Mesothelial cell of epicardium (in vitro differentiated cells): ENCODE measurements around the gene TCF15. TPM values are rescaled to one million over a fixed set of nuclear protein-coding genes. Genes with fewer than 3 reads are reported as not detected.

Experiments used
- DNase-seq, 2 experiments: peaks; one replicate each; pipeline ENCODE4 v3.0.0; 2021; ENCODE audit warnings: low spot score in 2 of 2; ENCODE audit not compliant: unreplicated experiment in 2 of 2
- H3K27ac Mint-ChIP-seq: 2 replicates; pipeline ENCODE4 v1.8.0; 2021; ENCODE audit warnings: mixed read lengths
- H3K27me3 Mint-ChIP-seq: 2 replicates; pipeline ENCODE4 v1.8.0; 2021; ENCODE audit warnings: low read depth, mixed read lengths
- H3K36me3 Mint-ChIP-seq: 2 replicates; pipeline ENCODE4 v1.8.0; 2021; ENCODE audit warnings: mixed read lengths
- H3K4me1 Mint-ChIP-seq: 2 replicates; pipeline ENCODE4 v1.8.0; 2021; ENCODE audit warnings: mixed read lengths
- H3K4me3 Mint-ChIP-seq: 2 replicates; pipeline ENCODE4 v1.8.0; 2021; ENCODE audit warnings: mild to moderate bottlenecking, moderate library complexity, mixed read lengths
- H3K9me3 Mint-ChIP-seq: 2 replicates; pipeline ENCODE4 v1.8.0; 2021; ENCODE audit warnings: mixed read lengths
- total RNA-seq: library from RNA; stranded (reverse); gene quantifications from 3 replicates; pipeline ENCODE4 v1.2.1, GENCODE V29; 2021
- TF ChIP-seq, protein P1 (sequence below): fragments of 200-600 bp; sonication (generic); IDR thresholded peaks from one replicate; pipeline ENCODE4 v1.5.0; 2021; ENCODE audit warnings: antibody characterized with exemption; ENCODE audit not compliant: unreplicated experiment

TCF15 gene
- total RNA-seq, 1 donor from 2014 or later, result 0.74 TPM

DNA sequence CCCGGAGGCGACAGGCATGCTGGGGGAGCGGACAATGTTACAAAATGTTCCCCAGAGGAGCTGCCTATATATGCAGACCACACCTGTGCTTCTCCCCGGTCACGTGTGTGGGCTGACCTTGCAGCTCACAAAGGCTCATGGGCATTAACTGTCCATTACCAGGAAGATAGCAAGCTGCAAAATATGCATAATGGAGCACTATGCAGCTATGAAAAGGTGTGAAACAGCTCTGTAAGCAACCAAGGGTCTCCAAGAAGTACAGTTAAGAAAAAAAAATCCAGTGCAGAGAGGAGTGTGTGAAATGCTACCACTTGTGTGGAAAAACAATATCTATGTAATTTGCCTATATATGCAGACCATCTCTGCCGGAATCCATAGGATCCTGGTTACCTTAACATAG, 9.4 kb downstream of the TCF15 start:
- Mint-ChIP-seq H3K4me3 (no peak overlapping the region), H3K27me3 (peaks cover 4% of the 10 kb centered on the region), H3K9me3 (no peaks in the 10 kb centered on the region), H3K27ac (no peak overlapping the region), H3K4me1 (peaks cover 7% of the 10 kb centered on the region), H3K36me3 (no peaks in the 10 kb centered on the region)
- TF ChIP-seq, protein P1, sequence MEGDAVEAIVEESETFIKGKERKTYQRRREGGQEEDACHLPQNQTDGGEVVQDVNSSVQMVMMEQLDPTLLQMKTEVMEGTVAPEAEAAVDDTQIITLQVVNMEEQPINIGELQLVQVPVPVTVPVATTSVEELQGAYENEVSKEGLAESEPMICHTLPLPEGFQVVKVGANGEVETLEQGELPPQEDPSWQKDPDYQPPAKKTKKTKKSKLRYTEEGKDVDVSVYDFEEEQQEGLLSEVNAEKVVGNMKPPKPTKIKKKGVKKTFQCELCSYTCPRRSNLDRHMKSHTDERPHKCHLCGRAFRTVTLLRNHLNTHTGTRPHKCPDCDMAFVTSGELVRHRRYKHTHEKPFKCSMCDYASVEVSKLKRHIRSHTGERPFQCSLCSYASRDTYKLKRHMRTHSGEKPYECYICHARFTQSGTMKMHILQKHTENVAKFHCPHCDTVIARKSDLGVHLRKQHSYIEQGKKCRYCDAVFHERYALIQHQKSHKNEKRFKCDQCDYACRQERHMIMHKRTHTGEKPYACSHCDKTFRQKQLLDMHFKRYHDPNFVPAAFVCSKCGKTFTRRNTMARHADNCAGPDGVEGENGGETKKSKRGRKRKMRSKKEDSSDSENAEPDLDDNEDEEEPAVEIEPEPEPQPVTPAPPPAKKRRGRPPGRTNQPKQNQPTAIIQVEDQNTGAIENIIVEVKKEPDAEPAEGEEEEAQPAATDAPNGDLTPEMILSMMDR, result no peak
- no peak for DNase-seq

DNA sequence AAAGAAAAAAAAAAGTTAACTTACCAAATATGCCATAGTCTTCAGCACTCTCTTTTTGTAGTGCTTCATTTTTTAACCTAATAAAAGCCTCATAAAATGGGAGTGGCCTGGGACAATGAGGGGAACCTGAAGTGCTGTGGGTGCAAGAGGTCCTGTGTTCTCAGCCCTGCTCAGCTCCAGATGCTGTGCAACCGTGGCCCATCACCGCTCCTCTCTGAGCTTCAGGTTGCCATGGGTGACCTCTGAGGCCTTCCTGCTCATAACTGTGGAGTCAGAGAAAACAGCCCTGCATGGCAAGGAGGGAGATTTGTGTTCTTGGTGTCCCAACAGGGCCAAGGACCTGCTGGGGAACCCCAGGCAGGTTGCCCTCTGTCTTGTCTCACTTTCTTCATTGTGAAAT, 10.0 kb downstream of the TCF15 start:
- H3K4me3 Mint-ChIP-seq, result no peak overlapping the region
- peaks cover 2% of the 10 kb centered on the region for H3K27me3 Mint-ChIP-seq
- TF ChIP-seq, protein P1, result no peak
- H3K4me1 Mint-ChIP-seq, result peaks cover 9% of the 10 kb centered on the region
- no peaks in the 10 kb centered on the region for H3K9me3 Mint-ChIP-seq
- H3K27ac Mint-ChIP-seq, result no peak overlapping the region
- no peaks in the 10 kb centered on the region for H3K36me3 Mint-ChIP-seq
- no peak for DNase-seq

DNA sequence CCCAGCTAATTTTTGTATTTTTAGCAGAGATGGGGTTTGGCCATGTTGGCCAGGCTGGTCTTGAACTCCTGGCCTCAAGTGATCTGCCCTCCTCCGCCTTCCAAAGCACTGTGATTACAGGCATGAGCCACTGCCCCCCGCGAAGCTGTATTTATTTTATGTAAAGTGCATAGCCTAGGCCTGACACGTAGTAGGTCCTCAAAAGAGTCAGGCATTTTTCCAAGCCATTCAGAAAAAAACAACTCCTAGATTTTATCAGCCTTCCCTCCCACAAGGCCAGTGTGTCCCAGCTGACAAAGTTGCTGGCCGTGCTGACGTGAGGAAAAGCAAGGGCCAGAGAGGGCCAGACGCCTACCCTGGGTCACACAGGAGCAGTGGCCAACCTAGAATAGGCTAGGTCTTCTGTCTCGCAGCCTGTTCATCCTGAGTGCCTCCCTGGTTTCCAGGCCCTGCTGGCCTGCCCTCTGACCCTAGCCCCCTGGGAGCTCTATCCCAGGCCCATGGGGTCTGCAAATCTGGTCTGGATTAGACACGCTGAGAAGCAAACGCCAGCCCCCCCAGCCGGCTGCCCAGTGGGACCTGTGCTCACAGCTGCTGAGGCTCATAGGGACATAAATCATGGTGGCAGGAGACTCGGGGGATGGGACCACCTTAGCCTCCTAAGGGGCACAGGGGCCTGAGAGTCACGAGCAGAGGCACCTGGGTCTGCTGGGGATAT, 11.8 kb downstream of the TCF15 start:
- H3K4me1 Mint-ChIP-seq, result peaks cover 9% of the 10 kb centered on the region
- H3K36me3 Mint-ChIP-seq, result no peaks in the 10 kb centered on the region
- TF ChIP-seq, protein P1, result no peak
- H3K27me3 Mint-ChIP-seq, result no peaks in the 10 kb centered on the region
- H3K4me3 Mint-ChIP-seq, result no peak overlapping the region
- no peaks in the 10 kb centered on the region for H3K9me3 Mint-ChIP-seq
- no peak overlapping the region for H3K27ac Mint-ChIP-seq
- DNase-seq, result no peak

DNA sequence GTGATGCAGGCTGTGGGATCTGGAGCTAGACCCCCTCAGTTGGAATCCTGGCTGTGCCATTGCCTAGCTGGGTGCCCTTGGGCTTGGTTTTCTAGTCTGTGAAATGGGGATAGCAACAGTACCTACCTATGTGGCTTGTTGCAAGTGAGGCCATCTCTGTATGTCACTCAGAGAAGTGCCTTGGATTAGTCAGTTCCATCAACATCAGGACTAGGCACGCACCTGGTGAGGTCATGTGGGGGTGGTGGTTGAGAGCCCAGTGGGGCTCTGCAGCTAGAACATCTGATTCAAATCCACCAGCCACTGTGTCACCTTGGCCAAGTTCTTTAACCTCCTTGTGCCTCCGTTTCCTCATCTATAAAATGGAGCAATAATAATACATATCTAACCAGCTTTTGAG, 12.5 kb downstream of the TCF15 start:
- DNase-seq, result no peak
- H3K27ac Mint-ChIP-seq, result no peak overlapping the region
- peaks cover 9% of the 10 kb centered on the region for H3K4me1 Mint-ChIP-seq
- H3K27me3 Mint-ChIP-seq, result no peaks in the 10 kb centered on the region
- H3K36me3 Mint-ChIP-seq, result no peaks in the 10 kb centered on the region
- H3K4me3 Mint-ChIP-seq, result no peak overlapping the region
- no peaks in the 10 kb centered on the region for H3K9me3 Mint-ChIP-seq
- TF ChIP-seq, protein P1, result no peak

DNA sequence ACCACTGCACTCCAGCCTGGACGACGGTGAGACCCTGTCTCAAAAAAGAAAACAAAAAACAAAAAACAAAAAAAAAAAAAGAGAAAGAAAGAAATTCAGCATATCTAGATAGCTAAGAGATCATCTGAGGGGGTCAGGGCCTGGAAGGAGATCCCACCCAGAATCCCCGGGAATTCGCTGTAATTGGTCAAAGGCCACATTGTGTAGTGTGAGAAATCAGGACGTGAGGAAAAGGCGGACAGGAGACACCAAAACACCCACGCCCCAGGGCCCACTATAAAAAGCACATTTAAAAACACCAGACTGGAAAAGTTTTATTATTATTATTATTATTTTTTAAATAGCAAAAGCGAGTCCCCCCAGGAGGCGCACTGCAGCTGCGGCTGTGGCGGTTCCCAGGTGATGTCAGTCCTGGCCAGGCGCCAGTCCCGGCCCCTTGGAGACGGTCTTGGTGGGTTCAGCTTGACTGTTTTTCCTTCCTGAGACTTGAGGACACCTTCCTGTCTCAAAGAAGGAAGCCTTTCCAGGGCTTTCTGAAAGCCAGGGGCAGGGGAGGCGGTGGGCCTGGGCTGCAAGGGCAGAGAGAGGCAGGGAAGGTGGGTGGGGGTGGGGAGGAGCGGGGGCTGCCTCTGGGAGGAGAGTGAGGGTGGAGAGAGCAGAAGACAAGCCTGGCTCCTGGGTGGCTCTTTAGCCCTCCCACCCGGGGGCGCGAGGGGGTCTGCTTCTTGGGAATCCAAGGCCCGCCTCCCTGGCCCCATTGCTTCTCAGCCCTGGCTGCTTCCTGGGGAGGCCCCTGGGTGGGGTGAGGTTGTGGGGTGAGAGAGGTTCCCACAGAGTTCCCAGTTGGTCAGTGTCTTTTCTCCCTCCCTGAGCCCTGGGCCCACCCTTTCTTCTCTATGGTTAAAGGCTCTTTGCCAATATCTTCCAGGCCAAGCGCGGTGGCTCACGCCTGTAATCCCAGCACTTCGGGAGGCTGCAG, 14.5 kb downstream of the TCF15 start:
- H3K27me3 Mint-ChIP-seq, result peaks cover 13% of the 10 kb centered on the region
- peaks cover 2% of the 10 kb centered on the region for H3K4me1 Mint-ChIP-seq
- TF ChIP-seq, protein P1, result no peak
- DNase-seq, result peak; percentile 45 to 72
- H3K9me3 Mint-ChIP-seq, result no peaks in the 10 kb centered on the region
- no peaks in the 10 kb centered on the region for H3K36me3 Mint-ChIP-seq
- peak overlapping the region; percentile 64 for H3K27ac Mint-ChIP-seq
- H3K4me3 Mint-ChIP-seq, result no peak overlapping the region
